Activated CD8-positive, alpha-beta memory T cell treated with anti-CD3 and anti-CD28 coated beads for 48 hours (primary cell): ENCODE data around the gene ILDR1.

Source experiments
- DNase-seq, 3 experiments: peaks; one replicate each; pipeline ENCODE4 v3.0.0-alpha.2; 2020; ENCODE audit warnings: low read depth in 2 of 3, low spot score in 2 of 3

The ILDR1 gene

DNA sequence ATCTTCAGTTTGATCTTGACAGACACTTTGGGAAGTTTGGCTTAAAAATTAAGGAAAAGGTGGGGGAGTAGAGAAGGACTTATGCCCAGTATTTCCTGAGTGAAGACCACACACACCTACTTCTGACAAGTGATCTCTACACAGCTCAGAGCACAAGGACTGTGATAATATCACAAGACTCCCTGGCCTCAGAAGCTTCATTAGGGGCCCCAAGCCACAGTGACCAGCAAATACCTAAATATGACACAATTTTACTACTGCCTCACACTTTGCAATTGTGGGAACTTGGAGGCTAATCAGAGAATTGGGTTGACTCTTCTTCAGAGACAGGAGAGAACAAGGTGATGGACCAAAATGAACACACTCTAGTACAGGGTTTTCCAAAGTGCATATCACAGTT is 2.6 kb downstream of the ILDR1 start:
- no peak for DNase-seq

DNA sequence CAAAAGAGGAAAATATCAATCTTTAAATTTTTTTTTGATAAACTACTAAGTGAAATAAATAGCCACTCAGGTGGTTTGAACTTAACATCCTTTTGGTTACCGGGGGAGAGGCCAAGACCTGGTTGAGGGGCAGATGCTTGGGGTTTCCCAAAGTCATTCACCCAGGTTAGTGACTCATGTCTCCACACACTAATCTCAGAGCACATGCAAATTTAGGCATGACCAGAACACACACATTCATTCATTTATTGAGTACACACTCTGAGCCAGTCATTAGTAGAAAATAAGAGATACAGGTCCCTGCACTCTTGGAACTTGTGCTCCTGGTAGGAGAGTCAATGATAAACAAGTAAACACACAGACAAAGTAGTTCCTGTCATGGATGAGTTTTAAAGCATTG is 7.3 kb downstream of the ILDR1 start:
- no peak for DNase-seq

- no peak for DNase-seq
These were observed 8.6 kb downstream of the ILDR1 start for GRCh38 chr3:122013448-122013925.

DNA sequence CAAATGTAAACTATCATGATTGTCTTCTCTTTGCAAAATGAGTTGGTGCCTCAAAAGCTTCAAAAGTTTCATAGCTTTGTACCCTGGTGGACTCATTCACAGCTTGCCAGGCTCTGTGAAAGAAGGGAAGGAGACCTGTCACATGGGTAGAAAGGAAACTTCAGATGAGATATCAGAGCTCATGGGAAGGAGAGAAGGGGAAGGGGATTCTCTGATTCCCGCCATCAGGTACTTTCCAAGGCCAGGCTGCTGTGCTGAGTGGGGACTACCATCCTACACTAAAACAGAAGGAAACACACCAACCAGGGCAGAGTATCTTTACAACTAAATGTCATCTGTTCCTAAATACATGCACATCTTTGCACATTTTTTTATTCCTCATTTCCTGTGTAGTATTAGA is 9.2 kb downstream of the ILDR1 start:
- DNase-seq = no peak

DNA sequence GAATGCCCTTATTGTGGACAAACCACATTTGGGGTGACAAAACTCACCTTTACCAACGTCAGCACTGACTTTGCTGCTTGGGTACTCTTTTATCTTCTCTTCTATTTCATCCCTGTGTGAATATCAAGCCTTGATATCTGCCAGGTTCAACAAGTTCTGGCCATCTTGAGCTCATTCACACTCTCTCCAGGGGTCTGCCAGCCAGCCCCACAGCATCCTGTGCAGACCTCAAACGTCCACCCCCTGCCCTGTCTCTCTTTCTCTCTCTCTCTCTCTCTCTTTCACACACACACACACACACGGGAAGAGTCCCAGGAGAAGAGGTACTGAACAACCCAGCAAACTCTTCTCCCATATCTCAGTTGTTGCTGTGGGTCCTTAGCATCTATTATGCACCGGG is 10.7 kb downstream of the ILDR1 start:
- DNase-seq = no peak

GRCh38 chr3:122010506-122010905 is 11.5 kb downstream of the ILDR1 start:
- no peak for DNase-seq

DNA sequence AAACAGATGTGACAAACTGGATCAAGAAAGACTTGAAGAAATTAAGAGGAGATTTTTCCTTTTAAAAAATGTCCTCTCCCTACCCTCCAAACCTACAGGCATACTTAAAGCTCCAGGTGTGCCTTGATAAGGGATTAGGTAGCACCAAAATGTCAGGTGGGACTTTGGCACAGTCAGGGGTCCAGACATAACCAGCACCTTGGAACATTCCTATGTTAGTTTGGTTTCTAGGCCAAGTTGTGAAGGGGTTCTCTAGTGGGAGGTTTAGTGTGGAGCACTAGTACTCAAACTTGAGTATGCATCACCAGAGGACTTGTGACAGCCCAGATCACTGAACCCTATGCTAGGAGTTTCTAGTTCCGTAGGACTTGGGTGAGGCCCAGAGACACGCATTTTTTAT is 13.9 kb downstream of the ILDR1 start:
- DNase-seq = no peak

- DNase-seq = no peak
These were observed 15.8 kb downstream of the ILDR1 start for GRCh38 chr3:122006267-122006666.

- DNase-seq = no peak
These were observed 17.0 kb downstream of the ILDR1 start for GRCh38 chr3:122004991-122005565.

DNA sequence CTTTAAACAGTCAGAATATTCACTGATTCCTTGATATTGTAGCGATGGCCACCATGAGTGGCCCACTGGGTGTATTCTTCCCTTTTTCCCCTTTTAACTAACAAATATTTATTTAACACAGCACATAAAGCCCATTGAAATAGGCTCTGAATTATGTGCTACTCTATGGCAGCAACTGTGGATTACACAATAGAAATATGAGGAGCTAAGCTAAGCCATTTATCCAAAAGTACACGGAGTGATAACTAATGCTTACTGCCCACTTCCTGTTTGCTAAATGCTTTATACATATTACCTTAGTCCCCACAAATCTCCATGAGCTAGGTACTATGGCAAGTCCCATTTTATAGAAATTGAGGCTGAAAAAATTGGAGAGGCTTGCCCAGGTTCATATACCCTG is 17.9 kb downstream of the ILDR1 start:
- DNase-seq = no peak

GRCh38 chr3:122003606-122004005 is 18.4 kb downstream of the ILDR1 start:
- no peak for DNase-seq

GRCh38 chr3:122003112-122003511 is 18.9 kb downstream of the ILDR1 start:
- no peak for DNase-seq

DNA sequence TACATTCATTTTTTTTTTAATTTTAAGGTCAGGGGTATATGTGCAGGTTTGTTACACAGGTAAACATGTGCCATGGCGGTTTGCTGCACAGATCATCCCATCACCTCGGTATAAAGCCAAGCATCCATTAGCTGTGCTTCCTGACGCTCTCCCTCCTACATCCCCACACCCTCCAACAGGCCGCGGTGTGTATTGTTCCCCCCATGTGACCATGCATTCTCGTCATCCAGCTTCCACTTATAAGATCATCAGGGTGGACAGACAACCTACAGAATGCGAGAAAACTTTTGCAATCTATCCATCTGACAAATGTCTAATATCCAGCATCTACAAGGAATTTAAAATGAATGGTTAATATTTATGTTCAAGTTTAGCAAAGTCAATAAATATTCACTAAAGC is 19.4 kb downstream of the ILDR1 start:
- DNase-seq = no peak

- DNase-seq = no peak
These were observed 20.2 kb downstream of the ILDR1 start for GRCh38 chr3:122001892-122002291.

DNA sequence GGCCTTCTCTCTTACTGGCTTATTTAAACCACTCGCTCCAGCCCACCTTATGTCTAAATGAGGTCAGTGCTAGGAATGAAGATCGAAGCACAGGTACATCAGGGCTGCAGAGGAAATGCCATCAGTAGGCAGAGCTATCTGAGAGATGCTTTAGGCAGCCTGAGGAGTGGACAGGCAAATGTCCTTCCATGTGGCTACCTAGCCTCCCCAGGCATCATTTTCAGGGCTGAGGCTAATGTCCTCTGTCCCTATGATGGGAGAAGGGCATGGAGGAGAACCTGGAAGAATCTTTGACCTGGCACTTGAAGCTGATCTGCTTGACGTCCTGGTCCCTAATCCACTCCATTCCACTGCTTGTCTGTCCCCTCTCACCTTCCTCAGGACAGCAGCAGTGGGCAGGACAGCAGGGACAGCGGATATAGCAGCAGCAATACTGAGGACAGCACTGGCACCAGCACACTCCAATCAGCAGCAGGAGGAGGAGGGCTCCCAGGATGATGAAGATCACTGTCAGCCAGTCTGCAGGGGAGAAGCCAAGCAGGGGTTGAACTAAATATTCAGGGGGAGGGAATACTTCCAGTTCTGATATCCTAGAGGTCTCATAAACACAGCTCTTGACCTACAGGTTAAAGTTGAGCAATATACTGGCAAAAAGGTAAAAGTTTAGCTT is 21.0 kb downstream of the ILDR1 start:
- no peak for DNase-seq

DNA sequence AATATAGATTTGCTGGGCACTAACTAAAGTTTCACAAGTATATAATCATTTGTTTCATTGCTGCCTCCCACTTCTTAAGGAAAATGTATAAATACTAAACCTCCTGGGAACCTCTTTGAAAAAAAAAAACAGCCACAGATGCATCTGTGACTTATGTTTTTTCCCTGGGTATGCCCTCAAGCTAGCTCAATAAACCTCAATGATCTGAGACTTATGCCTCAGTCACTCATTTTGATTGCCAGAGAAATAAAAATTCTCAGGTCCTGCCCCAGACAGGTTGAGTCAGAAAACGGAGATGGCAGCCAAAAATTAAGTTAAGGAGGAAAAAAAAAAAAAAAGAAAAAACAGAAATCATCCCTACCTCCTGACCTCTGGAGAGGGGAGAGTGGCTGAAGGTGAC is 22.1 kb downstream of the ILDR1 start:
- no peak for DNase-seq

DNA sequence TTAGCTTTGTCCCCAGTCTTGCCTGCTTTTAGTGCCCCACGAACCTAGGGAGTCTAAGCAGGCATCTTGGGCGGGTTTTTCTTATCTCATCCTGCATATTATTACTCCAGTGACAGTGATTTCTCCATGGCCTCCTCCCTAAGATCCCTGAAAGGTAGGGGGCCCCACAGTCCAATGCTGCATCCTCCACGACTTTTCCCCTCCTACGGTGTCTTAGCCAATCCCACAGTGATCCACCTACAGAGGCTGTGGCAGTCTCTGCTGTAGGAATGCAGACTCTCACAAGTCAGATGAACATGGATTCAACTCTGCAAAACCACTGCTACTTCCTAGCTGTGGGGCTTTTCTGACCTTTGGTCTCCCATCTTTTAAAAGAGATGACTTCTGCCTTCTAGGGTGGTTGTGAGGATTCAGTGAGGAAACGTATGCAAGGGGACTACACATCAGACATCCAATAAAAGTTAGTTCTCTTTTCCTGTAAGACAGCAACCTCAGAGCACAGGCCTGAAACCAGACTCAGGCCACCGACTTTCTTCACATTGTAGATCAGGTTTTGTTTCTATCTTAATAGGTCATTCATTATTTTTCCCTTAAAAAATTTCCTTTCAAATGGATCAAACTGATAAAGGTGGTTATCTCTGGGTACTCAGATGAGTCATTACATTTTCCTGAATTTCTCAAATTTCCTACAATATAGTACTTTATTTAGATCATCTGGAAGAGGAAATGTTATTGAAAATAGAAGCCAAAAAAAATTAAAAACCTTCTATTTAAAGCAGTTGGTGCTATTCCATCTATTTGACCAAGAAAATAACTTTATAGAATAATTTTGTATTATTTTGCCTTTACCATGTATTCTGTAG is 23.2 kb downstream of the ILDR1 start:
- no peak for DNase-seq

DNA sequence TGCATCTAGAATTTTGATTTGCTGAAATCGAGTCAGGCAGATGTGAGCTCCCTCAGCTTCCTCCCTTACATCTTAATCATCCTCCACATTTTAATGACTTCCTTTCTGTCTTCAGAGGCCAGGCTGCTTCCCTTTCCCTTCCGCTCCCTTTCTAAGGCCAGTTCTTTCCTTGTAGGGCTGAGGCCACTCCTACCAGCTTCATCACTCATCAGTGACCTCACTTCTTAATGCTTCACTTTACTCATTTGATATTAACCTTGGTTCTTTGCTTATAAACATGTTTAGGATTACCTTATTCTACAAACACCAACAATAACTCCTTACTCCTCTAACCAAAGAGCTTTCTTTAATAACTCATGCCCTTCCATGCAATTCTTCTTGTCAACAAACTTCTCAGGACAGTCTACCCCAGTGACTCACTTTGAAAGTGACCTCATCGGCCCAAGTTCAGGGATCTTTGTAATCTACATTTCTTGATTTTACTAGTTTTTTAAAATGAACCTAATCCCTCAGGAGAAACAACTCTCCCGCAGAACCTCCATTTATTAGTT is 23.9 kb downstream of the ILDR1 start:
- no peak for DNase-seq

DNA sequence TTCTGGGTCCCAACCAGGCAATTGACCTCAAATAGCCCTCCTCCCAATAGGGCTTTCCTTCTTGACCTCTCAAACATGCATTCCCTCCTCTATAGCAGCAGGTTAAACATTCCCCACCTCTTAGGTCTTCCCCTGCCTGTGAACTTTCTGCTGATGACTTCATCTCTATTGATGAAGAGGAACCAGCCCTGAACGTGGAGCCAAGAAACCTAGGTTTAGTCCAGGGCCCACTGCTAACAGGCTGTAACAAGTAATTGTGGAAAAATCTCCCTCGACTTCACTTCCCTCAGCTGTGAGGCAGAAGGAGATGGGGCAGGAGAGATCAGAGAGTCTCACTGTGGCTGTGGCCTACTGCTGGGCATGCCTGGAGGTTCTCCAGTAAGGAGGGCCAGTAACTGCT is 24.7 kb downstream of the ILDR1 start:
- no peak for DNase-seq

GRCh38 chr3:121996441-121996840 is 25.6 kb downstream of the ILDR1 start:
- no peak for DNase-seq

GRCh38 chr3:121995161-121996137 is 26.6 kb downstream of the ILDR1 start:
- no peak for DNase-seq
